ENCODE measurements around the gene POLR3GL.
"Not testable (repeated sequence)": the region's sequence is repeated elsewhere in the genome, so short reads cannot be mapped to it uniquely, and the experiment has no call there.

Gene POLR3GL

GRCh38 chr1:145927916-145928643, 36.4 kb upstream of the POLR3GL start:
- DNase-seq (ENCODE audit: insufficient read length) (no peak), FAIRE-seq (no peak)

GRCh38 chr1:145932522-145933009, 31.9 kb upstream of the POLR3GL start:
- FAIRE-seq; DNase-seq (ENCODE audit: insufficient read length): not testable (repeated sequence)

More at GRCh38 chr1:145927916-145928643, 36.4 kb upstream of the POLR3GL start:
- no peak for TF ChIP-seq POLR2AphosphoS5 (IDR thresholded peaks at IDR 0.05; ENCODE audit: low read depth, low read length)
- TF ChIP-seq POLR2A (IDR thresholded peaks at IDR 0.05; ENCODE audit: low read depth, low read length) = no peak
- no peak for TF ChIP-seq TAF1 (IDR thresholded peaks at IDR 0.05; ENCODE audit: borderline replicate concordance, low read depth, low read length)

GRCh38 chr1:145935708-145936107, 28.8 kb upstream of the POLR3GL start:
- FAIRE-seq (no peak), DNase-seq (ENCODE audit: insufficient read length) (no peak)
- TF ChIP-seq TAF1 (IDR thresholded peaks at IDR 0.05; ENCODE audit: borderline replicate concordance, low read depth, low read length) (no peak), POLR2A (IDR thresholded peaks at IDR 0.05; ENCODE audit: low read depth, low read length) (no peak), POLR2AphosphoS5 (IDR thresholded peaks at IDR 0.05; ENCODE audit: low read depth, low read length) (no peak)

GRCh38 chr1:145936247-145936646, 28.2 kb upstream of the POLR3GL start:
- DNase-seq (ENCODE audit: insufficient read length) (no peak), FAIRE-seq (no peak)
- no peak for TF ChIP-seq TAF1 (IDR thresholded peaks at IDR 0.05; ENCODE audit: borderline replicate concordance, low read depth, low read length)
- TF ChIP-seq POLR2A (IDR thresholded peaks at IDR 0.05; ENCODE audit: low read depth, low read length) = no peak
- TF ChIP-seq POLR2AphosphoS5 (IDR thresholded peaks at IDR 0.05; ENCODE audit: low read depth, low read length) = no peak

GRCh38 chr1:145937436-145937835, 27.1 kb upstream of the POLR3GL start:
- DNase-seq (ENCODE audit: insufficient read length) = no peak
- no peak for FAIRE-seq
- TF ChIP-seq POLR2A (IDR thresholded peaks at IDR 0.05; ENCODE audit: low read depth, low read length) = no peak
- TF ChIP-seq POLR2AphosphoS5 (IDR thresholded peaks at IDR 0.05; ENCODE audit: low read depth, low read length) = no peak
- no peak for TF ChIP-seq TAF1 (IDR thresholded peaks at IDR 0.05; ENCODE audit: borderline replicate concordance, low read depth, low read length)

- no peak for TF ChIP-seq POLR2A (IDR thresholded peaks at IDR 0.05; ENCODE audit: low read depth, low read length)
- no peak for TF ChIP-seq POLR2AphosphoS5 (IDR thresholded peaks at IDR 0.05; ENCODE audit: low read depth, low read length)
- no peak for TF ChIP-seq TAF1 (IDR thresholded peaks at IDR 0.05; ENCODE audit: borderline replicate concordance, low read depth, low read length)
- DNase-seq (ENCODE audit: insufficient read length) = no peak
- FAIRE-seq = no peak
These were observed 22.1 kb upstream of the POLR3GL start for GRCh38 chr1:145942405-145942804.

GRCh38 chr1:145942871-145943270, 21.6 kb upstream of the POLR3GL start:
- FAIRE-seq = no peak
- DNase-seq (ENCODE audit: insufficient read length) = no peak
- TF ChIP-seq TAF1 (IDR thresholded peaks at IDR 0.05; ENCODE audit: borderline replicate concordance, low read depth, low read length) (no peak), POLR2AphosphoS5 (IDR thresholded peaks at IDR 0.05; ENCODE audit: low read depth, low read length) (no peak), POLR2A (IDR thresholded peaks at IDR 0.05; ENCODE audit: low read depth, low read length) (no peak)

- FAIRE-seq (no peak), DNase-seq (ENCODE audit: insufficient read length) (no peak)
- TF ChIP-seq TAF1 (IDR thresholded peaks at IDR 0.05; ENCODE audit: borderline replicate concordance, low read depth, low read length) (no peak), POLR2A (IDR thresholded peaks at IDR 0.05; ENCODE audit: low read depth, low read length) (no peak), POLR2AphosphoS5 (IDR thresholded peaks at IDR 0.05; ENCODE audit: low read depth, low read length) (no peak)
These were observed 20.0 kb upstream of the POLR3GL start for GRCh38 chr1:145944532-145944931.

- no peak for FAIRE-seq
- TF ChIP-seq POLR2AphosphoS5 (IDR thresholded peaks at IDR 0.05; ENCODE audit: low read depth, low read length) (no peak), POLR2A (IDR thresholded peaks at IDR 0.05; ENCODE audit: low read depth, low read length) (no peak), TAF1 (IDR thresholded peaks at IDR 0.05; ENCODE audit: borderline replicate concordance, low read depth, low read length) (no peak)
These were observed 18.0 kb upstream of the POLR3GL start for GRCh38 chr1:145946477-145946986.

GRCh38 chr1:145947551-145947950, 16.9 kb upstream of the POLR3GL start:
- DNase-seq (ENCODE audit: insufficient read length) (no peak), FAIRE-seq (no peak)
- TF ChIP-seq TAF1 (IDR thresholded peaks at IDR 0.05; ENCODE audit: borderline replicate concordance, low read depth, low read length) (no peak), POLR2AphosphoS5 (IDR thresholded peaks at IDR 0.05; ENCODE audit: low read depth, low read length) (no peak), POLR2A (IDR thresholded peaks at IDR 0.05; ENCODE audit: low read depth, low read length) (no peak)

More at GRCh38 chr1:145946477-145946986, 18.0 kb upstream of the POLR3GL start:
- no peak for DNase-seq (ENCODE audit: insufficient read length)

GRCh38 chr1:145949219-145949618, 15.3 kb upstream of the POLR3GL start:
- FAIRE-seq (no peak), DNase-seq (ENCODE audit: insufficient read length) (no peak)
- TF ChIP-seq POLR2AphosphoS5 (IDR thresholded peaks at IDR 0.05; ENCODE audit: low read depth, low read length) (no peak), TAF1 (IDR thresholded peaks at IDR 0.05; ENCODE audit: borderline replicate concordance, low read depth, low read length) (no peak), POLR2A (IDR thresholded peaks at IDR 0.05; ENCODE audit: low read depth, low read length) (no peak)

- TF ChIP-seq POLR2A (IDR thresholded peaks at IDR 0.05; ENCODE audit: low read depth, low read length) (no peak), TAF1 (IDR thresholded peaks at IDR 0.05; ENCODE audit: borderline replicate concordance, low read depth, low read length) (no peak), POLR2AphosphoS5 (IDR thresholded peaks at IDR 0.05; ENCODE audit: low read depth, low read length) (no peak)
- DNase-seq (ENCODE audit: insufficient read length) (no peak), FAIRE-seq (no peak)
These were observed 13.0 kb upstream of the POLR3GL start for GRCh38 chr1:145951526-145951925.
